NCI-H2171 (cell line): ENCODE data around the gene CCDC152.
"Not testable (repeated sequence)": the region's sequence is repeated elsewhere in the genome, so short reads cannot be mapped to it uniquely, and the experiment has no call there.

Experiments used
- DNase-seq: peaks from one replicate; lab custom pipeline; 2025; lab: John Stamatoyannopoulos, UW

CCDC152 gene

GRCh38 chr5:42812620-42813019 is 56.0 kb downstream of the CCDC152 start:
- DNase-seq: no peak

DNA sequence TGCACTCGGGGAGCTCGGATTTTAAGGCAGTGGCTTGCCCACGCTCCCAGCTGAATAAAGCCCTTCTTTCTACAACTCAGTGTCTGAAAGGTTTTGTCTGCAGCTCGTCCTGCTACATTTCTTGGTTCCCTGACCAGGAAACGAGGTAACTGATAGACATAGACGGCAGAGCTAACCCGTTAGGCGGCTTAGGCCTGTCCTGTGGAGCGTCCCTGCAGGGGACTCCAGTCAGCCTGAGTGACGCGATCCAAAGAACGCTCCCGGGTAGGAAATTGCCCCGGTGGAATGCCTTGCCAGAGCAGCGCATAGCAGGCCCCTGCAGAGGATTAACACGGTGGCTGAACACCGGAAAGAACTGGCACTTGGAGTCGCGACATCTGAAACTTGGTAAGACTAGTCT is 56.9 kb downstream of the CCDC152 start:
- DNase-seq: no peak

DNA sequence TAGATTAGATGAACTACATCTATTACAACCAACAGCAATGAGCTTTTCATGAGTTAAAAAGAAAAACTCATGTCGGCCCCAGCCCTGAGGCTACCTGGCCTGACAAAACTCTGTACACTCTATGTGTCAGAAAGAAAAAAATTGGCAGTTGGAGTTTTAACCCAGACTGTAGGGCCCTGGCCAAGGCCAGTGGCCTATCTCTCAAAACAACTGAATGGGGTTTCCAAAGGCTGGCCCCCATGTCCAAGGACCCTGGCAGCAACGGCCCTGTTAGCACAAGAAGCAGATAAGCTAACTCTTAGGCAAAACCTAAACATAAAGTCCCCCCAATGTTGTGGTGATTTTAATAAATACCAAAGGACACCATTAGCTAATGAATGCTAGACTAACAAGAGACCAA is 59.9 kb downstream of the CCDC152 start:
- not testable (repeated sequence) for DNase-seq

GRCh38 chr5:42819745-42820144 is 63.1 kb downstream of the CCDC152 start:
- no peak for DNase-seq

- no peak for DNase-seq
Observed at GRCh38 chr5:42822548-42822947, 65.9 kb downstream of the CCDC152 start.

- DNase-seq: no peak
Observed at GRCh38 chr5:42824347-42824976, 67.8 kb downstream of the CCDC152 start.

- DNase-seq: no peak
Observed at GRCh38 chr5:42825422-42826148, 69.0 kb downstream of the CCDC152 start.

DNA sequence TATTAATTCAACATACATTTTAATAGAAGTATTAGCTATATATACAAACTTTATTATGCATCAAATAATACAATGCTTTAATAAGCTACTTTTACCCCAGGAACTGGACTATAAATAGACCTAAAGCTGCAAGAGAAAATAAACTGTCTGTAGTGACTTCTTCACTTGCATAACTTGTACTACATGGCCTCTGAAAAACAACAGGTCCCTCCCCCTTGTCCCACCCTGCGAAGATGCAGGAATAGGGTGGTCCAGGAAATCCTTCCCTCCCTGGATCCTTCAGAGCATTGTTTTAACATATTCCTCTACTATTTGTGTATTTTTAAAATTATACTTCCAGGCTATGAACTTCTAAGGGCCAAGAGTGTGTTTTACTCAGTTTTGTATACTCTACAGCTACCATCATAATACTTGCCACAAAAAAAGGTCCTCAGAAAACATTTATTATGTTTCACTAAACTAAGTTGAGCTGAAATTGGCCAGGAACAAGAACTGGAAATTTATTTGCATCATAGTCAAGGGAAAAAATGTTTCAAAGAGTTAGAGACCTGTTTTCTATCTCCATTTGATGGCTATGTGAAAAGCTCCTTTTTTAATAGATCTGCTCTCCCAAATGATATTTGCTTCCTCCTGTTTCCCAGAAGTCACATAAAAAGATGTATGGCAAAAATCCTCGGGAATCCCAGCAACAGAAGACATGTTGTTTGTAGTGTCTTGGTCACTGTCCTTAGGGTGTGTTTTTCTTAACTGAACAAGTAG is 70.3 kb downstream of the CCDC152 start:
- no peak for DNase-seq

GRCh38 chr5:42828671-42829070 is 72.1 kb downstream of the CCDC152 start:
- DNase-seq: no peak

- no peak for DNase-seq
Observed at GRCh38 chr5:42830924-42831323, 74.3 kb downstream of the CCDC152 start.

- DNase-seq: no peak
Observed at GRCh38 chr5:42832060-42832459, 75.4 kb downstream of the CCDC152 start.

DNA sequence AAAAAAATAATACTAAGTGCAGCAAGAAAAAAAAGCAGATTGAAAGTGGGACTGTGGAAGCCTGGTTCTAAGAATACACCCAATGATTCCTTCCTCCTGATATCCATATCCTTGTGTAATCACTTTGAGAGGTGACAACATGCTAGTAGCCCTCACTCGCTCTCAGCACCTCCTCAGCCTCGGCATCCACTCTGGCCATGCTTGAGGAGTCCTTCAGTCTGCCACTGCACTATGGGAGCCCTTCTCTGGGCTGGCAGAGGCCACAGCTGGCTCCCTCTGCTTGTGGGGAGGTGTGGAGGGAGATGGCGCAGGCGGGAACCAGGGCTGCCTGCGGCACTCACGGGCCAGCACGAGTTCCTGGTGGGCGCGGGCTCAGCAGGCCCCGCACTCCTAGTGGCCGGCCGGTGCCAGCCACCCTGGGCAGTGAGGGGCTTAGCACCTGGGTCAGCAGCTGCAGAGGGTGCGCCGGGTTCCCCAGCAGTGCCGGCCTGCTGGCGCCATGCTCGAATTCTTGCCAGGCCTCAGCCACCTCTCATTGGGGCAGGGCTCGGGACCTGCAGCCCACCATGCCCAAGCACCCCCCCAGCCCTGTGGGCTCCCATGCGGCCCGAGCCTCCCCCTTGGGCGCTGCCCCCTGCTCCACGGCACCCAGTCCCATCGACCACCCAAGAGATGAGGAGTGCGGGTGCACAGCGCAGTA is 79.6 kb downstream of the CCDC152 start:
- no peak for DNase-seq

DNA sequence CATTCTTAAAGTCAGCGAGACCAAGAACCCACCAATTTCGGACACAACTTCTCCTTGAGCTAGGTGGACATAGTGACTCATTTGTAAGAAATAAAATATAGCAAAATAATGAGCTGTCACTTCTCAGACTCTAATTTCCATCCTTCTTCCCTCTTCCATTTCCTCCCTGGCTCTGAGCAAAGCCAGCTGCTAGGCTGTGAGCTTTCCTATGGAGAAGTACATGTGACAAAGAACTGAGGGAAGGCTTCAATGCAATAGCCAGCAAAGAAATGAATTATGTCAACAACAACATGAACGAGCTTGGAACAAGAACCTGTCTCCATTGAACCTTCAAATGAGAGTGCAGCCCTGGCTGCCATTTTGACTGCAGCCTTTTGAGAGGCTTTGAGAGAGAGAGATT is 81.0 kb downstream of the CCDC152 start:
- DNase-seq: no peak

GRCh38 chr5:42839196-42839595 is 82.6 kb downstream of the CCDC152 start:
- no peak for DNase-seq

- DNase-seq: no peak
Observed at GRCh38 chr5:42840269-42840668, 83.7 kb downstream of the CCDC152 start.

DNA sequence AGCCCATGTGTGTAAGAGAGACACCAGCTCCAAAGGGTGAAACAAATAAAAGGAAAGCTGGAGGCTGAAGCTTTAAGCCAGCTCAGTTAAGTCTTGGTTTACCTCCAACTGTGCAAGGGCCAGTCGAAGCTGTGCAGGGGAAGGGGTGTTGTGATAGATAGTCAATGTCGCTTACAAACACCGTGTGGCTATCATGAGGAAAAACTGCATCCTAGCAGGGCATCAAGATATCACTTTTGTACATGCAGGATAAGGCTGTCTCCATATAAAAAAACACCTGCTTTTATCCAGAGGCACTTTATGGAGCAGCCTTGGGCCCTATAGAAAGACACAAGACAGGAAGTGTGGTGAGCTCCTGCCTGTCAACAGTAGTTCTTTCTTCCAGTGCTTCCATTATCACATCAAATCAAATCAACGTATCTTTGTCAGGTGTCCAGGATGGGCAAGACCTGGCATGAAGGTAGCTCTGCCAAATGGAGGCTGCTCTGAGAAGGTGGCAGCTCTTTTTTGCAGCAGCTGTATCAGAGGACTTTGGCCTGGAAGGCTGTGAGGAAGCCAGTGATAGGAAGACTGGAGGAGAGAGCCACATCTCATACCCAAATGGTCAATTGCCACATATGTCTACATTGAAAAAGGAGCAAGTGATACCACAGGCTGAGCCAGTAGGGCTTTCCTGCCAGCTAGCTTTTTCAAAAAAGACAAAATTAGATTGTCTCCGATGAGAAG is 84.4 kb downstream of the CCDC152 start:
- no peak for DNase-seq

- DNase-seq: no peak
Observed at GRCh38 chr5:42842921-42843641, 86.5 kb downstream of the CCDC152 start.

- no peak for DNase-seq
Observed at GRCh38 chr5:42843675-42844292, 87.2 kb downstream of the CCDC152 start.

GRCh38 chr5:42844408-42844807 is 87.8 kb downstream of the CCDC152 start:
- not testable (repeated sequence) for DNase-seq

DNA sequence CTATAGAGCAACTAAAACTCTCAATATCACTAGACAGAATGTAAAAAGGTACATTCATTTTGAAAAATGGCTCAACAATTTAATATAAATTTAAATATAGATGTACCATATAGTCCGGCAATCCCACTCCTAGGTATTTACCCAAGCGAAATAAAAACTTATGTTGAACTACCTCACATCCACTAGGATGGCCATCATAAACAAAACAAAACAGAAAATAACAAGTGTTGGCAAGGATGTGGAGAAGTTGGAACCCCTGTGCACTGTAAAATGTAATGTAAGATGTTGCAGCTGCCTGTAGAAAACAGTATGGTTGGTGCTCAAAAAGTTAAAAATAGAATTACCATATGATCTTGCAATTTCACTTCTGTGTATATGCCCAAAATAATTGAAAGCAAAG is 91.9 kb downstream of the CCDC152 start:
- DNase-seq: no peak

GRCh38 chr5:42851481-42851880 is 94.9 kb downstream of the CCDC152 start:
- no peak for DNase-seq
